Osteocyte (in vitro differentiated cells): ENCODE measurements around the gene HOXA6. TPM values are rescaled to one million over a fixed set of nuclear protein-coding genes. Genes with fewer than 3 reads are reported as not detected.

ENCODE experiments used
- DNase-seq: peaks from one replicate; pipeline ENCODE4 v3.0.0; 2021; ENCODE audit warnings: mixed read lengths; ENCODE audit not compliant: unreplicated experiment; ENCODE audit errors: extremely low spot score
- H3K27ac Mint-ChIP-seq: one replicate; pipeline ENCODE4 v1.8.0; 2021; ENCODE audit warnings: mild to moderate bottlenecking, mixed read lengths; ENCODE audit not compliant: unreplicated experiment
- H3K27me3 Mint-ChIP-seq: one replicate; pipeline ENCODE4 v1.8.0; 2021; ENCODE audit warnings: mixed read lengths; ENCODE audit not compliant: unreplicated experiment
- H3K36me3 Mint-ChIP-seq: one replicate; pipeline ENCODE4 v1.8.0; 2021; ENCODE audit warnings: mixed read lengths; ENCODE audit not compliant: unreplicated experiment
- H3K4me1 Mint-ChIP-seq: one replicate; pipeline ENCODE4 v1.8.0; 2021; ENCODE audit warnings: mixed read lengths; ENCODE audit not compliant: unreplicated experiment
- H3K4me3 Mint-ChIP-seq: one replicate; pipeline ENCODE4 v1.8.0; 2021; ENCODE audit warnings: mild to moderate bottlenecking, moderate library complexity, mixed read lengths; ENCODE audit not compliant: unreplicated experiment
- H3K9me3 Mint-ChIP-seq: one replicate; pipeline ENCODE4 v1.8.0; 2021; ENCODE audit warnings: mixed read lengths; ENCODE audit not compliant: unreplicated experiment
- CTCF ChIP-seq: fragments of 200-600 bp; sonication (generic); IDR thresholded peaks from 2 replicates; pipeline ENCODE4 v1.5.0; 2021; ENCODE audit warnings: antibody characterized with exemption, mild to moderate bottlenecking, moderate library complexity
- total RNA-seq: library from RNA; stranded (reverse); gene quantifications from 2 replicates; pipeline ENCODE4 v1.2.1, GENCODE V29; 2021

The HOXA6 gene
- total RNA-seq, 1 donor from 2014 or later, result not detected

GRCh38 chr7:27189997-27190748 is 42.6 kb upstream of the HOXA6 start:
- H3K4me3 Mint-ChIP-seq, result no peak overlapping the region
- peaks cover 94% of the 10 kb centered on the region for H3K27me3 Mint-ChIP-seq
- DNase-seq, result no peak
- H3K36me3 Mint-ChIP-seq, result peaks cover 2% of the 10 kb centered on the region
- H3K4me1 Mint-ChIP-seq, result peaks cover 39% of the 10 kb centered on the region
- no peak for TF ChIP-seq CTCF
- H3K9me3 Mint-ChIP-seq, result no peaks in the 10 kb centered on the region
- H3K27ac Mint-ChIP-seq, result no peak overlapping the region

GRCh38 chr7:27189295-27189996 is 41.9 kb upstream of the HOXA6 start:
- Mint-ChIP-seq H3K4me3 (peak overlapping the region; percentile 67), H3K36me3 (peaks cover 2% of the 10 kb centered on the region), H3K9me3 (no peaks in the 10 kb centered on the region), H3K4me1 (peaks cover 46% of the 10 kb centered on the region), H3K27me3 (peaks cover 94% of the 10 kb centered on the region), H3K27ac (no peak overlapping the region)
- no peak for DNase-seq
- no peak for TF ChIP-seq CTCF

GRCh38 chr7:27188386-27189294 is 41.1 kb upstream of the HOXA6 start:
- Mint-ChIP-seq H3K9me3 (no peaks in the 10 kb centered on the region), H3K27me3 (peaks cover 92% of the 10 kb centered on the region), H3K27ac (no peak overlapping the region), H3K4me3 (peak overlapping the region; percentile 67), H3K4me1 (peaks cover 53% of the 10 kb centered on the region), H3K36me3 (peaks cover 2% of the 10 kb centered on the region)
- DNase-seq, result no peak
- no peak for TF ChIP-seq CTCF

GRCh38 chr7:27187475-27188385 is 40.2 kb upstream of the HOXA6 start:
- no peak for TF ChIP-seq CTCF
- Mint-ChIP-seq H3K27ac (no peak overlapping the region), H3K36me3 (peaks cover 2% of the 10 kb centered on the region), H3K9me3 (no peaks in the 10 kb centered on the region), H3K4me3 (peak overlapping the region; percentile 67), H3K4me1 (peaks cover 52% of the 10 kb centered on the region), H3K27me3 (peaks cover 90% of the 10 kb centered on the region)
- DNase-seq, result no peak
